RWPE2 (cell line): ENCODE measurements around the gene SPPL2B.

Experiments used
- ATAC-seq: fragments of 200-7000 bp; cut with Tn5 transposase; 3 replicates; pipeline ENCODE4 v1.9.1; 2021; ENCODE audit warnings: low read depth
- DNase-seq: peaks from one replicate; pipeline ENCODE4 v3.0.0-alpha.2; 2020; ENCODE audit warnings: low spot score
- H3K27ac ChIP-seq: fragments of 450-650 bp; 2 replicates; pipeline ENCODE4 v1.5.1; 2017; ENCODE audit warnings: mild to moderate bottlenecking; ENCODE audit not compliant: poor library complexity, severe bottlenecking
- H3K27me3 ChIP-seq: fragments of 250-450 bp; sonication (Bioruptor Pico); 2 replicates; pipeline ENCODE4 v1.5.1; 2021; ENCODE audit warnings: mild to moderate bottlenecking, moderate library complexity; ENCODE audit not compliant: insufficient read depth, poor library complexity, severe bottlenecking
- H3K36me3 ChIP-seq: fragments of 250-450 bp; sonication (Bioruptor Pico); 2 replicates; pipeline ENCODE4 v1.5.1; 2020; ENCODE audit warnings: low read depth, mild to moderate bottlenecking, moderate library complexity
- H3K4me1 ChIP-seq: fragments of 250-450 bp; sonication (Bioruptor Pico); 2 replicates; pipeline ENCODE4 v1.5.1; 2021; ENCODE audit warnings: mild to moderate bottlenecking, moderate library complexity; ENCODE audit not compliant: insufficient read depth, poor library complexity, severe bottlenecking
- H3K4me3 ChIP-seq: fragments of 250-450 bp; sonication (Bioruptor Pico); 2 replicates; pipeline ENCODE4 v1.5.1; 2021; ENCODE audit warnings: mild to moderate bottlenecking, moderate library complexity; ENCODE audit not compliant: severe bottlenecking
- H3K9me3 ChIP-seq: fragments of 250-450 bp; sonication (Bioruptor Pico); 2 replicates; pipeline ENCODE4 v1.5.1; 2021; ENCODE audit warnings: mild to moderate bottlenecking, moderate library complexity; ENCODE audit not compliant: severe bottlenecking
- CTCF ChIP-seq: fragments of 450-650 bp; IDR thresholded peaks from one replicate; pipeline ENCODE4 v1.5.1; 2017; ENCODE audit warnings: mild to moderate bottlenecking, moderate library complexity; ENCODE audit not compliant: poor library complexity, severe bottlenecking

The SPPL2B gene

GRCh38 chr19:2331601-2332246 lies 3.2 kb downstream of the SPPL2B start:
- H3K4me1 ChIP-seq: no peaks in the 10 kb centered on the region
- DNase-seq (no peak), ATAC-seq (no peak)
- H3K27me3 ChIP-seq: no peaks in the 10 kb centered on the region
- no peak overlapping the region for H3K4me3 ChIP-seq
- no peak overlapping the region for H3K27ac ChIP-seq
- H3K36me3 ChIP-seq: peaks cover 5% of the 10 kb centered on the region
- H3K9me3 ChIP-seq: no peaks in the 10 kb centered on the region
- no peak for TF ChIP-seq CTCF

DNA sequence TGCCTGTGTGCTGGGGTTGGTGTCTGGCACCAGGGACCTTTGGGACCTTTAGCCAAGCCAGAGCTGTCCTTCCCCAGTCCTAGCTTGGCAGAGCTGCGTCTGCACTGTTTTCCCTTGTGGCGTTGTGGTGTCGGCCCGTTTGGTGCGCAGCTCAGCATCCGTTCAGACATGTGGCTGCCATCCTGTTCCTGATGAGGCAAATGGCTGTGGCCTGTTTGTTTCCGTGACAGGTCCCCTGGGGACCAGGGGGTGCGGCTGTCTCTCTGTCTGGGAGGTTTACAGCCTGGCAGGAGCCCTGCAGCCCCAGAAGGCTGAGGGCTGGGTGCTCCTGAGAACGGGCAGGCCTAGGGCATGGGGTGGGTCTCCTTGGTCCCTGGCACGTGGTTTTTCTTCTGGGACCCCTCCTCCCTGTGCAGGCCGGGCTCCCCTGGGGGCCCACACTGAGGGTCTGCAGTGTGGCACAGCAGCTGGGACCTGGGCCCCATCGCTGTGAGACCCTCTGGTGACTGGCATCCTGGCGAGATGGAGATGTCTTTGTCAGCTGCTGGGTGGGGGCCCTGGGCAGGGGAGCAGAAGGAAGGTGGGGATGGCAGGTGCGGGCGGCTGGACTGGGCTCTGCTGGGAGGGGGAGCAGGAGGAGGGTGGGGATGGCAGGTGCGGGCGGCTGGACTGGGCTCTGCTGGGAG lies 4.0 kb downstream of the SPPL2B start:
- no peak overlapping the region for H3K4me3 ChIP-seq
- no peaks in the 10 kb centered on the region for H3K4me1 ChIP-seq
- no peaks in the 10 kb centered on the region for H3K9me3 ChIP-seq
- no peaks in the 10 kb centered on the region for H3K27me3 ChIP-seq
- no peak for DNase-seq
- no peak for TF ChIP-seq CTCF
- H3K36me3 ChIP-seq: no peaks in the 10 kb centered on the region; the same call in 1 of the 2 replicates
- no peak overlapping the region for H3K27ac ChIP-seq
- no peak for ATAC-seq

DNA sequence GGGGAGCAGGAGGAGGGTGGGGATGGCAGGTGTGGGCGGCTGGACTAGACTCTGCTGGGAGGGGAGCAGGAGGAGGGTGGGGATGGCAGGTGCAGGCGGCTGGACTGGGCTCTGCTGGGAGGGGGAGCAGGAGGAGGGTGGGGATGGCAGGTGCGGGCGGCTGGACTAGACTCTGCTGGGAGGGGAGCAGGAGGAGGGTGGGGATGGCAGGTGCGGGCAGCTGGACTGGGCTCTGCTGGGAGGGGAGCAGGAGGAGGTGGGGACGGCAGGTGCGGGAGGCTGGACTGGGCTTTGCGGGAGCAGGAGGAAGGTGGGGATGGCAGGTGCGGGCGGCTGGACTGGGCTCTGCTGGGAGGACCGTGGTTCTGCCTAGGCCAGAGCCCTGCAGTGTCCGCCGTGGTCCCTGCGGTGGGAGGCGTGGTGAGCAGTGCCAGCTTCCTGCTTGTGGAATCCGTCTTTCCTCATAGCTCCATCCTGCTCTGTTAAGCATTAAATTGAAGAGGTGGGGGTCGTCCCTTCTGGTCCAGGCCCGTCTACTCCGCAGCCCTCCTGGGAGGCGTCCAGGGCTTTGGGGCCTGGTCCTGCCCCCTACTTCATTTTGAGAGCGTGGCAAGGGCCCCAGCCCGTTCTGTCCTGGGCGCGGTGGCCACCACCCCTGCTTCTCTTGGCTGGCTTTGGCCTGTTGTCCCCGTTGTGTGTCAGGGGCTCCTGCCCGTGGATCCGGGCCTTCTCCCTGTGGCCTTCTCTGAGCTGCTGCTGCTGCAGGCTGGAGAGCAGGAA lies 4.7 kb downstream of the SPPL2B start:
- Histone ChIP-seq H3K27ac (no peak overlapping the region), H3K4me1 (no peaks in the 10 kb centered on the region), H3K9me3 (no peaks in the 10 kb centered on the region), H3K27me3 (no peaks in the 10 kb centered on the region), H3K4me3 (no peak overlapping the region), H3K36me3 (no peaks in the 10 kb centered on the region)
- no peak for DNase-seq
- no peak for ATAC-seq
- TF ChIP-seq CTCF: no peak

- DNase-seq (no peak), ATAC-seq (no peak)
- H3K36me3 ChIP-seq: no peaks in the 10 kb centered on the region
- no peak overlapping the region for H3K4me3 ChIP-seq
- no peak overlapping the region for H3K27ac ChIP-seq
- no peaks in the 10 kb centered on the region for H3K4me1 ChIP-seq
- no peaks in the 10 kb centered on the region for H3K27me3 ChIP-seq
- no peaks in the 10 kb centered on the region for H3K9me3 ChIP-seq
- TF ChIP-seq CTCF: no peak
Measured at GRCh38 chr19:2333807-2334211, 5.3 kb downstream of the SPPL2B start.
